ENCODE data around the gene ZC3H12D. TPM values are rescaled to one million over a fixed set of nuclear protein-coding genes. Genes with fewer than 3 reads are reported as not detected.

Gene ZC3H12D
- polyA plus RNA-seq, 3 donors, result 0.96 to 4.7 (median 1.2) TPM

DNA sequence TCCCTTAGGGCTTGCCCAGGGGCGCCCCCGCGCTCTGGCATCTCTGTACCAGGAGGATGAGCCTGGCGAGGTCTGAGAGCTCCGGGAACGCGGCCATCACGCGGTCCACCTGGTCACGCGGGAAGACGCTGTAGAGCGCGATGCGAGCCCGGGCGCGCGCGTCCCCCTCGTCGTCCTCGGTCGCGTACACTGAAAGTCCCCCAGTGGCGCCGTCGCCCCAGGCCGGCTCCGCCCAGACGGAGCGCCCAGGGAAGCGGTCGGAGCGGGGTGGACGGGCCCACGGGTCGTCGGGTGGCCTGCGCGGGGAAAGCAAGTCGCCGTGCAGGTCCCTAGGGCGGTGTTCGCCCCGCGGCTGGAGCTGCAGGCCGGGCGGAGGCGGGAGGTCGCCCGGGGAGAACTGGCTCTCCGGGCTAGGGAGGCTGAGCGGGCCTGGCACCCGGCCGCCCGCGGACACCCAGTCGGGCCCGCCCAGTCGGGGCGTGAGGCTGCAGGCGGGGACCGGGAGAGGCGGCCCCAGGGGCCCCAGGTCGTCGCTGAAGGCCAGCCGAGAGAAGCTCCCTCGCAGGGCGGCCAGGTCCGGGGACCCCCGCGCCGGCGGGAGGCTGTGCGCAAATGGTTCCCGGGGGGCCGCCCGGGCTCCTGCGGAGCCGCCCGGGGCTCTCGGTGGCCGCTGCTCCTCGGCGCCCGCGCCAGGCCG lies 34.0 kb downstream of the ZC3H12D start:
- Histone ChIP-seq H3K9me3 (replicated peaks in 1 of 2; ENCODE audit: control insufficient read depth in 1 of 2, insufficient read depth in 1 of 2, low read length in 2 of 2) (no peaks in the 10 kb centered on the region), H2AFZ (ENCODE audit: insufficient read depth, low read depth, low read length, poor library complexity, severe bottlenecking) (peak overlapping the region; percentile 52), H3K27ac (ENCODE audit: low read depth in 1 of 2, low read length in 2 of 2) (no peak overlapping the region), H3K9ac (ENCODE audit: insufficient read depth, low read length, poor library complexity, severe bottlenecking) (peak overlapping the region; percentile 53), H4K20me1 (ENCODE audit: insufficient read depth, low read length) (no peaks in the 10 kb centered on the region), H3K4me2 (replicated peaks; ENCODE audit: extremely low read depth, low read length, poor library complexity, severe bottlenecking) (peak overlapping the region; percentile 77), H3K27me3 (ENCODE audit: control insufficient read depth in 2 of 2, insufficient read depth in 2 of 2, low read length in 2 of 2) (peaks cover 4 to 17% of the 10 kb centered on the region in 2 donors), H3K79me2 (ENCODE audit: insufficient read depth, low read length) (no peaks in the 10 kb centered on the region), H3K4me1 (ENCODE audit: control insufficient read depth in 1 of 2, insufficient read depth in 2 of 2, low read length in 2 of 2) (peaks cover 19 to 27% of the 10 kb centered on the region in 2 donors), H3K36me3 (replicated peaks in 1 of 2; ENCODE audit: control insufficient read depth in 1 of 2, insufficient read depth in 2 of 2, low read length in 2 of 2) (peaks cover 2 to 9% of the 10 kb centered on the region in 2 donors), H3K4me3 (replicated peaks in 1 of 3; ENCODE audit: low read depth in 2 of 3, low read length in 3 of 3) (peak overlapping the region; percentile 23 to 70 (median 41))
- WGBS (ENCODE audit: insufficient coverage), result 4% methylated on average over 89 of the region's 89 CpGs
- no peak overlapping the region for H3K27ac Mint-ChIP-seq
- intact Hi-C loops (cut with micrococcal nuclease), result loop anchor here in 1 of 2 donors (5.0 kb wide), 1 partner anchor 66 kb away; no protein-coding TSS in a partner anchor
- peaks cover 0 to 2% (median 0%) of the 10 kb centered on the region in 7 donors for H3K9me3 Mint-ChIP-seq
- H3K36me3 Mint-ChIP-seq, result peaks cover 21 to 27% of the 10 kb centered on the region in 2 donors
- TF ChIP-seq, protein P1, sequence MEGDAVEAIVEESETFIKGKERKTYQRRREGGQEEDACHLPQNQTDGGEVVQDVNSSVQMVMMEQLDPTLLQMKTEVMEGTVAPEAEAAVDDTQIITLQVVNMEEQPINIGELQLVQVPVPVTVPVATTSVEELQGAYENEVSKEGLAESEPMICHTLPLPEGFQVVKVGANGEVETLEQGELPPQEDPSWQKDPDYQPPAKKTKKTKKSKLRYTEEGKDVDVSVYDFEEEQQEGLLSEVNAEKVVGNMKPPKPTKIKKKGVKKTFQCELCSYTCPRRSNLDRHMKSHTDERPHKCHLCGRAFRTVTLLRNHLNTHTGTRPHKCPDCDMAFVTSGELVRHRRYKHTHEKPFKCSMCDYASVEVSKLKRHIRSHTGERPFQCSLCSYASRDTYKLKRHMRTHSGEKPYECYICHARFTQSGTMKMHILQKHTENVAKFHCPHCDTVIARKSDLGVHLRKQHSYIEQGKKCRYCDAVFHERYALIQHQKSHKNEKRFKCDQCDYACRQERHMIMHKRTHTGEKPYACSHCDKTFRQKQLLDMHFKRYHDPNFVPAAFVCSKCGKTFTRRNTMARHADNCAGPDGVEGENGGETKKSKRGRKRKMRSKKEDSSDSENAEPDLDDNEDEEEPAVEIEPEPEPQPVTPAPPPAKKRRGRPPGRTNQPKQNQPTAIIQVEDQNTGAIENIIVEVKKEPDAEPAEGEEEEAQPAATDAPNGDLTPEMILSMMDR (IDR thresholded peaks at IDR 0.05), result no peak
- H3K27me3 Mint-ChIP-seq (ENCODE audit: low read depth in 3 of 3), result peaks cover 11 to 22% (median 21%) of the 10 kb centered on the region in 3 donors
- no peak for DNase-seq
- H3K4me1 Mint-ChIP-seq, result peaks cover 14% of the 10 kb centered on the region
- peak overlapping the region; percentile 79 to 86 for H3K4me3 Mint-ChIP-seq

DNA sequence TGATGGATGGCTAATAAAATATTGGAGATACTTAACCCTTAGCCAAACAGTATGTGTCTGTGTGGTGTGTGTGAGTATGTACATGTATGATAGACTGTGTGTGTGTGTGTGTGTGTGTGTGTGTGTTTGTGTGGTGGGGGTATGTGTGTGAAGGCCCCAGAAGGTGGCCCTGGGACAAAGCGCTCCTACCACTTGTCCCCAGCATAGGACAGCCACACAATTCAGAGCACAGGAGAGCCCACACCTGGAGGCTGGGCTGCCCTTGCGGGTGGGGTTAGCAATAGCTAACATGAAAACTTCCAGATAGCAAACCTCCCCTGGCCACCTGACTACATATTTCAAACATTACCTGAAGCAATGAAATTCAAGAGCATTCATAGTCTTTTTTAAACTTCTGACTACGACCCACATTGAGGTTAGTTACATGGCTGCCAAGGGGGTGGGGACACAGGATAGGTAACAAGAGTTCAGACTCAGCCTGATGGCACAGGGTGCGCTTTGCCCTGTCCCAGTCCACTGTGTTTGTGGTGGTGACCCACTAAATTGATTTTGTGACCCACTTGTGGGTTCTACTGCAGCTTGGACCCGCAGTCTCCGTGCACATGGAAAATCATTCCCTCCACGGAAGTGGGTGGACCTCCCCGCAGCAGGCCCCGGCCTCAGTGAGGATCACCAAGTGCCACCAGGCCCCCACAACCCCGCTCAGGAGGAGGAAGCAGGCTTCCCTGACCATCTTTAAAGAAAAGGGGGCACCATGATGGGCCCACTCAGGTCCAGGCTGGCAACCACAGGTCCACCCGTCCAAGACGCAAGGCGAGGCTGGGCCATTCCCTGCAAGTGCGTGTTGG lies 34.8 kb downstream of the ZC3H12D start:
- H3K36me3 ChIP-seq (replicated peaks in 1 of 2; ENCODE audit: control insufficient read depth in 1 of 2, insufficient read depth in 2 of 2, low read length in 2 of 2), result peaks cover 2 to 9% of the 10 kb centered on the region in 2 donors
- Mint-ChIP-seq H3K4me1 (peaks cover 14% of the 10 kb centered on the region), H3K27ac (peak overlapping the region in 2 of 7 donors; percentile 25 to 30), H3K9me3 (peaks cover 0 to 2% (median 0%) of the 10 kb centered on the region in 7 donors), H3K4me3 (peak overlapping the region; percentile 79 to 86), H3K36me3 (peaks cover 15 to 22% of the 10 kb centered on the region in 2 donors), H3K27me3 (ENCODE audit: low read depth in 3 of 3) (peaks cover 11 to 20% (median 17%) of the 10 kb centered on the region in 3 donors)
- no peaks in the 10 kb centered on the region for H3K9me3 ChIP-seq (replicated peaks in 1 of 2; ENCODE audit: control insufficient read depth in 1 of 2, insufficient read depth in 1 of 2, low read length in 2 of 2)
- no peaks in the 10 kb centered on the region for H4K20me1 ChIP-seq (ENCODE audit: insufficient read depth, low read length)
- 93% methylated on average over 11 of the region's 14 CpGs for WGBS (ENCODE audit: insufficient coverage)
- DNase-seq, result no peak
- H2AFZ ChIP-seq (ENCODE audit: insufficient read depth, low read depth, low read length, poor library complexity, severe bottlenecking), result peak overlapping the region; percentile 52
- no peaks in the 10 kb centered on the region for H3K79me2 ChIP-seq (ENCODE audit: insufficient read depth, low read length)
- TF ChIP-seq, protein P1 (IDR thresholded peaks at IDR 0.05), result no peak
- H3K4me2 ChIP-seq (replicated peaks; ENCODE audit: extremely low read depth, low read length, poor library complexity, severe bottlenecking), result peak overlapping the region; percentile 77
- H3K4me3 ChIP-seq (replicated peaks in 1 of 3; ENCODE audit: low read depth in 2 of 3, low read length in 3 of 3), result peak overlapping the region in 2 of 3 experiments; percentile 23 to 70
- intact Hi-C loops (cut with micrococcal nuclease), result loop anchor here in 1 of 2 donors (5.0 kb wide), 1 partner anchor 67 kb away; no protein-coding TSS in a partner anchor
- no peak overlapping the region for H3K27ac ChIP-seq (ENCODE audit: low read depth in 1 of 2, low read length in 2 of 2)
- peaks cover 19 to 27% of the 10 kb centered on the region in 2 donors for H3K4me1 ChIP-seq (ENCODE audit: control insufficient read depth in 1 of 2, insufficient read depth in 2 of 2, low read length in 2 of 2)
- peak overlapping the region; percentile 53 for H3K9ac ChIP-seq (ENCODE audit: insufficient read depth, low read length, poor library complexity, severe bottlenecking)
- peaks cover 4 to 17% of the 10 kb centered on the region in 2 donors for H3K27me3 ChIP-seq (ENCODE audit: control insufficient read depth in 2 of 2, insufficient read depth in 2 of 2, low read length in 2 of 2)
